ENCODE measurements around the gene LCNL1. TPM values are rescaled to one million over a fixed set of nuclear protein-coding genes. Genes with fewer than 3 reads are reported as not detected.

Gene LCNL1
- total RNA-seq, 2 donors from 2014 or later, result 0.41 to 22.5 TPM

DNA sequence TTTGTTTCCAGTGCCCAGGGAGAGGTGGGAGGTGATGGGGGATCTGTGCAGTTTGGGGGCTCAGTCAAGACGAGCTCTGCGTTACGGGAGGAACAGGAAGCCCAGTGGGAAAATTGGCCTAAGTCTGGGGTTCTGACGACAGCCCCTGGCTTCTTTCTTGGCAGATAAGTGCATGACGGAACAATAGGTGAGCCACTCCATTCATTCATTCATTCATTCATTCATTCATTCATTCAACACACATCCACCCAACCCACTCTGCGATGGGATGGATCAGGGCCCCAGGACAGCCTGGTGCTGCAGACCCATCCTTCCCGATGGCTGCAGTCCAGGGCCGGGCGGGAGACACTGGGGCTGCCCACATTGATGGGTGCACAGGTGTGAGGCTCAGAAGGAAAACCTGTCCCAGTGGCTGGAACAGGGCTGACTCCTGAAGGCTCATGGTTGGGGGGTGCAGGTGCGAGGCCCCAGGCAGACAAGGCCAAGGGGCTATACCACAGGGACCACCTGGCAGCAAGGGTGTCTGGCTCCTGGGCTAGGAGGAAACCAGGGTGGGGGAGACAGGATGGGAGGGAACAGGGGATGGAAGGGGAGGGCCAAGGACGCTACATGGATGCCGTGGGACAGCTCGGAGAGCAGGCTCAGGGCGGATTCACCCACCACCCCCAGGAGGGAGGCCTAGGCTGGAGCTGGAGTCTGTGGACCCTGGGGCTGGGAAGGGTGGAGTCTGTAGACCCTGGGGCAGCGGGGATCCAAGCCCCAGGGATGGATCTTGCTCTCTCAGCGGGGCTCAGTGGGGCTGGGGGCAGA is 1.9 kb upstream of the LCNL1 start:
- Histone ChIP-seq H3K4me1 (replicated peaks) (no peaks in the 10 kb centered on the region), H3K4me3 (no peak overlapping the region), H3K36me3 (no peaks in the 10 kb centered on the region), H3K27ac (no peak overlapping the region), H3K9me3 (no peaks in the 10 kb centered on the region), H3K27me3 (replicated peaks; ENCODE audit: insufficient read depth) (peaks cover 1% of the 10 kb centered on the region)
- 93% methylated on average over 16 of the region's 16 CpGs for WGBS
- DNase-seq (ENCODE audit: low spot score), result no peak
- TF ChIP-seq POLR2AphosphoS5 (IDR thresholded peaks at IDR 0.05), result no peak
- TF ChIP-seq POLR2A (IDR thresholded peaks at IDR 0.05), result no peak
- TF ChIP-seq, protein P1, sequence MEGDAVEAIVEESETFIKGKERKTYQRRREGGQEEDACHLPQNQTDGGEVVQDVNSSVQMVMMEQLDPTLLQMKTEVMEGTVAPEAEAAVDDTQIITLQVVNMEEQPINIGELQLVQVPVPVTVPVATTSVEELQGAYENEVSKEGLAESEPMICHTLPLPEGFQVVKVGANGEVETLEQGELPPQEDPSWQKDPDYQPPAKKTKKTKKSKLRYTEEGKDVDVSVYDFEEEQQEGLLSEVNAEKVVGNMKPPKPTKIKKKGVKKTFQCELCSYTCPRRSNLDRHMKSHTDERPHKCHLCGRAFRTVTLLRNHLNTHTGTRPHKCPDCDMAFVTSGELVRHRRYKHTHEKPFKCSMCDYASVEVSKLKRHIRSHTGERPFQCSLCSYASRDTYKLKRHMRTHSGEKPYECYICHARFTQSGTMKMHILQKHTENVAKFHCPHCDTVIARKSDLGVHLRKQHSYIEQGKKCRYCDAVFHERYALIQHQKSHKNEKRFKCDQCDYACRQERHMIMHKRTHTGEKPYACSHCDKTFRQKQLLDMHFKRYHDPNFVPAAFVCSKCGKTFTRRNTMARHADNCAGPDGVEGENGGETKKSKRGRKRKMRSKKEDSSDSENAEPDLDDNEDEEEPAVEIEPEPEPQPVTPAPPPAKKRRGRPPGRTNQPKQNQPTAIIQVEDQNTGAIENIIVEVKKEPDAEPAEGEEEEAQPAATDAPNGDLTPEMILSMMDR (IDR thresholded peaks at IDR 0.05), result no peak
- intact Hi-C loops (cut with DNase I), result no loop called here

DNA sequence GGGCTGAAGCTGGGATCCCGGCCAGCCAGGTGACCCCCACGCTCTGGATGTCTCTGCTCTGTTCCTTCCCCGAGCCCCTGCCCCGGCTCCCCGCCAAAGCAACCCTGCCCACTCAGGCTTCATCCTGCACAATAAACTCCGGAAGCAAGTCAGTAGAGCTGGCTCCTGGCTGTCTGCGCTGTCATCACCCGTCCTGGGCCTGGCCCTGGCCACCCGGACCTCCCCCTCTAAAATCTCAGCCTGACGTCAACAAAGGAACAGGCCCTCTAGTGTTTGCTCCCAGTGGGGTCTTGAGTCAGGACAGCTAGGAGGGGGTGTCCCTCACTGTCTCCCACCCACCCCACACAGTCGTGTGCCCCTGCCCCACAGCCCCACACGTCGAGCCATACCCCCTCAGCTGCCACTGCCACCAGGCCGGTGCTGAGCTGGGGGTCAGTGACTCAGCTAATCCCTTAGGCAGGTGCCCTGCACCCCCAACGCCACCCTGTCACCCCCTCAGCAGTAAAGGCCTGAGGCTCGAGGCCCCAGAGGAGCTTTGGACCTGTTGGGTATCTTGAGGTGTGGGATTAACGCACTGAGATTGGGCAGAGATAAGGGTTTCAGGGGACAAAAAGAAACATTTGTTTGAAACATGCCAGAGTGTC is 1.1 kb upstream of the LCNL1 start:
- H3K27ac ChIP-seq, result no peak overlapping the region
- intact Hi-C loops (cut with DNase I), result no loop called here
- TF ChIP-seq, protein P1 (IDR thresholded peaks at IDR 0.05), result no peak
- TF ChIP-seq POLR2A (IDR thresholded peaks at IDR 0.05) (no peak), POLR2AphosphoS5 (IDR thresholded peaks at IDR 0.05) (no peak)
- no peak overlapping the region for H3K4me3 ChIP-seq
- H3K27me3 ChIP-seq (replicated peaks; ENCODE audit: insufficient read depth), result peaks cover 1% of the 10 kb centered on the region
- H3K9me3 ChIP-seq, result no peaks in the 10 kb centered on the region
- DNase-seq (ENCODE audit: low spot score), result no peak
- no peaks in the 10 kb centered on the region for H3K36me3 ChIP-seq
- 58% methylated on average over 16 of the region's 17 CpGs for WGBS
- no peaks in the 10 kb centered on the region for H3K4me1 ChIP-seq (replicated peaks)

DNA sequence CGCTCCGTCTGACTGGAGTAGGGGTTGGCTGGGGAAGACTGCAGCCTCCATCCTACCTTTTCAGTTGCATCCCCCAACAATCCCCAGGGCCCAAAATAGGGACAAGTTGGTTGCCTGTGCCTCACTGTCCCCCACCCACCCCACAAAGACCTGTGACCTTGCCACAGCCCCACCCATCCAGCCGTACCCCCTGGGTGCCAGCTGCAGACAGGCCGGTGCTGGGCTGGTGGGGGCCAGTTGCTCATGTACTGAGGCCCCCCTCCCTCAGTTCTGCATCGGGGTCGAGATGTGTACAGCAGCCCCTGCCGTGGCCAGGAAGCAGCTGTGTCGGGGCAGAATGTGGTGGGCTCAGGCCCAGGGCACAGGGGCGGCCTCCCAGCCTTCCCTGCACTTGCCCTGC is 374 bp downstream of the LCNL1 start:
- WGBS, result 85% methylated on average over 7 of the region's 9 CpGs
- no peak overlapping the region for H3K4me3 ChIP-seq
- no peaks in the 10 kb centered on the region for H3K9me3 ChIP-seq
- TF ChIP-seq POLR2A (IDR thresholded peaks at IDR 0.05), result no peak
- TF ChIP-seq, protein P1 (IDR thresholded peaks at IDR 0.05), result no peak
- no peak for TF ChIP-seq POLR2AphosphoS5 (IDR thresholded peaks at IDR 0.05)
- H3K27ac ChIP-seq, result no peak overlapping the region
- H3K36me3 ChIP-seq, result no peaks in the 10 kb centered on the region
- DNase-seq (ENCODE audit: low spot score), result no peak
- intact Hi-C loops (cut with DNase I), result no loop called here
- H3K27me3 ChIP-seq (replicated peaks; ENCODE audit: insufficient read depth), result peaks cover 1% of the 10 kb centered on the region
- no peaks in the 10 kb centered on the region for H3K4me1 ChIP-seq (replicated peaks)

DNA sequence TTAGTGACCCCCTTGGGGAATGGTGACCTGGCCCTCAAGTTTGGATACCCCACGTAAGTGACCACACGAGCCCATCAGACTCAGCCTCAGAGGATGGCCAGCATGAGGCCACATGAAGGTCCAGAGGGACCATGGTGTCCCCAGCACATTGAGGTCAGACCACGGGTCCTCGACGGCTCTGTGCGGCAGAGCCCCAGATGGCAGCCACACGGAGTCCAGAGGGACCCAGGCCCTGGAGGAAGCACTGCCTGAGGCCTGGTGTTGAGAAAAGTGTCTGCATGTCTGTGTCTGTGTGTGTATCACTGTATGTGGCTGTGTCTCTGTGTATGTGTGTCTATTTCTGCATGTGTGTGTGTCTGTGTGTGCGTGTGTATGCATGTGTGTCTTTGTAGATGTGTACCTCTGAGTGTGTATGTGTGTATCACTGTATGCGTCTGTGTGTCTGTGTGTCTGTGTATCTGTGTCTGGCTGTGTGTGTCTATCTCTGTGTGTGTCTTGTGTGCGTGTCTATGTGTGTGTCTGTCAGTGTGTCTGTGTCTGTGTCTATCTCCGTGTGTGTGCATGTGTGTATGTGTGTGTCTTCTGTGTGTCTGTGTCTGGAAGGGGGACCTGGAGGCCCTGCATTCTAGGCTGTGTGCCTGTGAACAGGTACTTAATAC is 992 bp downstream of the LCNL1 start:
- Histone ChIP-seq H3K4me1 (replicated peaks) (no peaks in the 10 kb centered on the region), H3K9me3 (no peaks in the 10 kb centered on the region), H3K36me3 (no peaks in the 10 kb centered on the region), H3K27me3 (replicated peaks; ENCODE audit: insufficient read depth) (peaks cover 1% of the 10 kb centered on the region), H3K4me3 (no peak overlapping the region), H3K27ac (no peak overlapping the region)
- WGBS, result 87% methylated on average over 11 of the region's 11 CpGs
- intact Hi-C loops (cut with DNase I), result no loop called here
- TF ChIP-seq POLR2AphosphoS5 (IDR thresholded peaks at IDR 0.05) (no peak), POLR2A (IDR thresholded peaks at IDR 0.05) (no peak)
- TF ChIP-seq, protein P1 (IDR thresholded peaks at IDR 0.05), result no peak
- no peak for DNase-seq (ENCODE audit: low spot score)

All from prostate gland (tissue), 2 donors.